GM12878 (cell line): Measurements from ENCODE around the gene ITFG1. TPM values are rescaled to one million over a fixed set of nuclear protein-coding genes. Genes with fewer than 3 reads are reported as not detected.
"Not testable (repeated sequence)": the region's sequence is repeated elsewhere in the genome, so short reads cannot be mapped to it uniquely, and the experiment has no call there.

Experiments used
- ATAC-seq: fragments of 200-7000 bp; cut with Tn5 transposase; 3 replicates; pipeline ENCODE4 v1.9.1; 2020; ENCODE audit warnings: mild to moderate bottlenecking, moderate library complexity
- BruUV-seq: library from RNA; stranded (reverse); fragments of 400-500 nt; replicated peaks from 2 replicates; lab custom pipeline; 2021; lab: Mats Ljungman, UMichigan
- CTCF ChIA-PET: fragments of 300-600 bp; sonication (Branson Sonifier 250); formaldehyde crosslinking; extraction: SDS; loops from one replicate; lab custom pipeline; 2021; ENCODE audit warnings: inconsistent platforms; lab: Yijun Ruan, JAX
- POLR2A ChIA-PET: fragments of 350-600 bp; formaldehyde crosslinking; extraction: SDS; loops from one replicate; lab custom pipeline; 2021; ENCODE audit warnings: inconsistent platforms; lab: Charles Lee
- RAD21 ChIA-PET: fragments of 300-600 bp; sonication (Branson Sonifier 250); formaldehyde crosslinking; loops from one replicate; lab custom pipeline; 2023; ENCODE audit warnings: antibody characterized with exemption; ENCODE audit not compliant: unreplicated experiment; lab: Charles Lee
- SMC1A ChIA-PET: fragments of 300-600 bp; sonication (Branson Sonifier 250); formaldehyde crosslinking; loops from one replicate; lab custom pipeline; 2023; ENCODE audit not compliant: unreplicated experiment, uncharacterized antibody; lab: Charles Lee
- DNase-seq: peaks from one replicate; pipeline ENCODE4 v3.0.0-alpha.2; 2011; ENCODE audit warnings: low read depth, low spot score
- FAIRE-seq: peaks from 3 replicates; lab custom pipeline; 2011; peaks lifted over from hg19 to GRCh38; lab: Jason Lieb, UNC
- H2AFZ ChIP-seq: 2 replicates; pipeline ENCODE4 v1.6.0; 2011; ENCODE audit warnings: low read depth, low read length, control low read depth; ENCODE audit not compliant: control insufficient read depth
- H3K27ac ChIP-seq: 2 replicates; pipeline ENCODE4 v1.5.1; 2011; ENCODE audit warnings: control low read depth; ENCODE audit not compliant: control insufficient read depth, insufficient read depth
- H3K27me3 ChIP-seq, 2 experiments: replicated peaks in 1 of 2; 2 replicates each; pipeline versions ENCODE4 v1.6.0 to v1.6.1; 2011; ENCODE audit warnings: low read length in 1 of 2; ENCODE audit not compliant: control insufficient read depth in 2 of 2, insufficient read depth in 2 of 2
- H3K36me3 ChIP-seq, 2 experiments: 2 replicates each; pipeline ENCODE4 v1.5.1; 2011; ENCODE audit warnings: low read length in 1 of 2; ENCODE audit not compliant: control insufficient read depth in 2 of 2, insufficient read depth in 2 of 2
- H3K4me1 ChIP-seq: 2 replicates; pipeline ENCODE4 v1.6.1; 2011; ENCODE audit warnings: mild to moderate bottlenecking, low read length, moderate library complexity, mixed read lengths; ENCODE audit not compliant: control insufficient read depth, insufficient read depth
- H3K4me2 ChIP-seq: 2 replicates; pipeline ENCODE4 v1.6.0; 2011; ENCODE audit warnings: control low read depth; ENCODE audit not compliant: control insufficient read depth, insufficient read depth
- H3K4me3 ChIP-seq: fragments of 200-600 bp; sonication (generic); 2 replicates; pipeline ENCODE4 v1.5.1; 2016
- H3K79me2 ChIP-seq: 2 replicates; pipeline ENCODE4 v1.6.0; 2011; ENCODE audit warnings: low read length; ENCODE audit not compliant: control insufficient read depth, insufficient read depth
- H3K9ac ChIP-seq: 2 replicates; pipeline ENCODE4 v1.8.0; 2011; ENCODE audit warnings: low read length, control low read depth, mixed read lengths; ENCODE audit not compliant: control insufficient read depth, insufficient read depth
- H3K9me3 ChIP-seq: replicated peaks from 3 replicates; pipeline ENCODE4 v1.5.1; 2011; ENCODE audit warnings: mild to moderate bottlenecking, low read length; ENCODE audit not compliant: control insufficient read depth, insufficient read depth
- H4K20me1 ChIP-seq: 2 replicates; pipeline ENCODE4 v1.6.0; 2011; ENCODE audit not compliant: control insufficient read depth, insufficient read depth
- CBX3 ChIP-seq: fragments of 200-600 bp; sonication (generic); IDR thresholded peaks from 2 replicates; pipeline ENCODE4 v1.6.1; 2016; ENCODE audit warnings: low read depth, borderline replicate concordance
- CHD1 ChIP-seq: IDR thresholded peaks from 2 replicates; pipeline ENCODE4 v1.6.1; 2012; ENCODE audit warnings: low read depth, low read length, improper control_type of control experiment
- CREM ChIP-seq: IDR thresholded peaks from 2 replicates; pipeline ENCODE4 v1.6.1; 2014; ENCODE audit warnings: antibody characterized with exemption, low read depth
- FOXM1 ChIP-seq: IDR thresholded peaks from 2 replicates; pipeline ENCODE4 v1.6.1; 2012; ENCODE audit warnings: low read depth, mild to moderate bottlenecking, inconsistent platforms, low read length, moderate library complexity
- MTA3 ChIP-seq: IDR thresholded peaks from 2 replicates; pipeline ENCODE4 v1.6.1; 2012; ENCODE audit warnings: low read length, inconsistent platforms, borderline replicate concordance
- MYB ChIP-seq: fragments of 150-350 bp; IDR thresholded peaks from 2 replicates; pipeline ENCODE4 v1.6.1; 2014; ENCODE audit warnings: mild to moderate bottlenecking, low read depth, low read length, borderline replicate concordance
- POLR2A ChIP-seq: IDR thresholded peaks from 2 replicates; pipeline ENCODE4 v1.6.1; 2011; ENCODE audit warnings: low read depth, mild to moderate bottlenecking, low read length
- RAD21 ChIP-seq: IDR thresholded peaks from 2 replicates; pipeline ENCODE4 v1.6.1; 2011; ENCODE audit warnings: mild to moderate bottlenecking, low read depth, low read length, moderate library complexity; ENCODE audit not compliant: insufficient read depth
- RFX5 ChIP-seq: IDR thresholded peaks from 2 replicates; pipeline ENCODE4 v1.6.1; 2011; ENCODE audit warnings: low read depth, low read length, improper control_type of control experiment
- SRF ChIP-seq, 2 experiments: IDR thresholded peaks; 2 replicates each; pipeline ENCODE4 v1.6.1; 2011; ENCODE audit warnings: low read depth in 2 of 2, low read length in 2 of 2, mild to moderate bottlenecking in 1 of 2, moderate library complexity in 1 of 2
- TCF7 ChIP-seq: IDR thresholded peaks from 2 replicates; pipeline ENCODE4 v1.6.1; 2014; ENCODE audit warnings: antibody characterized with exemption, borderline replicate concordance
- WRNIP1 ChIP-seq: IDR thresholded peaks from 2 replicates; pipeline ENCODE4 v1.6.1; 2011; ENCODE audit warnings: low read depth, low read length, improper control_type of control experiment, borderline replicate concordance
- WGBS: methylation state at CpG from one replicate; pipeline ENCODE4 v1.1.6; 2016; ENCODE audit warnings: low lambda C conversion rate; ENCODE audit not compliant: insufficient replicate concordance, insufficient coverage; ENCODE audit errors: missing lambda C conversion rate; 5-methylcytosine and 5-hydroxymethylcytosine counted together
- in situ Hi-C: fragments of 300-500 bp; cut with MboI; formaldehyde crosslinking; loops from 9 replicates; pipeline ENCODE4 v1.14.3; 2018; ENCODE audit warnings: mixed read lengths
- intact Hi-C: fragments of 100-400 bp; cut with micrococcal nuclease; formaldehyde crosslinking; loops from one replicate; pipeline ENCODE4 v1.14.2; 2022; ENCODE audit not compliant: unreplicated experiment
- polyA plus RNA-seq, 11 experiments: library from polyadenylated mRNA; depleted of rRNA in 4 of 11; unstranded in 6 of 11; stranded (reverse) in 5 of 11; fragments of >200 nt; fragmentation: Nextera tagmentation in 4 of 11; fragmentation: Illumina TruSeq in 1 of 11; extraction: Ambion mirVana in 4 of 11; extraction: Trizol in 1 of 11; gene quantifications; 1 replicate in 1 of 11; 2 replicates in 10 of 11; pipeline versions ENCODE4 v1.2.1 to v1.2.3, GENCODE V29; 2011 to 2016; ENCODE audit warnings: inconsistent platforms in 2 of 11, missing spikeins in 2 of 11, low read depth in 1 of 11
- total RNA-seq, 4 experiments: library from RNA; depleted of rRNA in 3 of 4; stranded (reverse); fragments of >200 nt in 3 of 4; fragmentation: Illumina TruSeq in 1 of 4; extraction: Trizol in 1 of 4; gene quantifications; 2 replicates each; pipeline versions ENCODE4 v1.2.1 to v1.2.3, GENCODE V29; 2013 to 2021
- TF ChIP-seq, protein P1 (sequence below): fragments of 450-650 bp; IDR thresholded peaks from 2 replicates; pipeline ENCODE4 v1.6.1; 2017; ENCODE audit warnings: borderline replicate concordance
- TF ChIP-seq, protein P2 (sequence below): IDR thresholded peaks from 2 replicates; pipeline ENCODE4 v1.6.1; 2012; ENCODE audit warnings: low read length, inconsistent platforms
- TF ChIP-seq, protein P3 (sequence below): IDR thresholded peaks from 2 replicates; pipeline ENCODE4 v1.6.1; 2011; ENCODE audit warnings: low read depth, low read length, improper control_type of control experiment, borderline replicate concordance

The ITFG1 gene
- total and polyA plus RNA-seq, 10 of the 15 experiments (the other 5 are each of a cell fraction or from before 2014, with no cell fraction given), result 9.3 to 56.3 (median 28.6) TPM

DNA sequence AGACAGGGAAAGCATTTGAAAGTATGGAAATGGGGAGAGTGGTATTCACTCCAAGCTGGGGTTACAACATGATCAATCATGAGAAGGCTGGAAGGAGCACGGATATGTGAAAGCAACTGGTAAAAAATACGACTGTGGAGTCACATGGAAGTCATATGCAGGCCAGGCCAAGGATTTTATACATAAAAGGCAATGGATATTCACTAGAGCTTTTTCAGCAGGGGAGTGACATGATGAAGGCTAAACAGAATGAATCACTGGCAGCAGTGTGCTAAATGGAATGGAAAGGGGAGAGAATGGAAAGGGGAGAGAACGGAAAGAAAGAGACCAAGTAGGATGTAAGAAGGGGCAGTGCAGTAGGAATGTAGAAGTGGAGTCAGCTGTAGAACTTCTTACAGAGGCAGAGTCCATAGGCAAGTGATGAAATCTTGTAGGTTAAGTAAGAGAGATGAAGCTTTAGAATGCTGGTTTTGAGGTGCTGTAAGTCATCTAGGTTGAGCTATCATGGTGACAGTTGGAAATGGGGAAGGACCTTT is 304.1 kb downstream of the ITFG1 start:
- RAD21 ChIA-PET, result no interaction called here
- Histone ChIP-seq H3K9ac (no peak overlapping the region), H3K4me3 (no peak overlapping the region), H4K20me1 (no peaks in the 10 kb centered on the region), H3K27ac (no peak overlapping the region), H3K9me3 (no peaks in the 10 kb centered on the region; the same call in 2 of the 3 replicates), H3K79me2 (no peaks in the 10 kb centered on the region), H3K36me3 (no peaks in the 10 kb centered on the region; a peak in 2 of 4 replicates), H3K4me2 (no peak overlapping the region), H3K4me1 (no peaks in the 10 kb centered on the region), H2AFZ (no peak overlapping the region), H3K27me3 (no peaks in the 10 kb centered on the region)
- CTCF ChIA-PET, result interaction anchor here (0.8 to 0.9 kb wide), 2 partner anchors 12 to 1012 kb away, joined by 3 to 4 read pairs; partner anchors contain the start of gene NETO2
- POLR2A ChIA-PET, result no interaction called here
- no peak for DNase-seq
- 87% methylated on average over 3 of the region's 3 CpGs for WGBS
- intact Hi-C loops (no loop called here), in situ Hi-C loops (no loop called here)
- no peak for FAIRE-seq
- SMC1A ChIA-PET, result interaction anchor here (2.9 kb wide), 1 partner anchor 11 kb away, joined by 9 read pairs; no protein-coding TSS in a partner anchor
- ATAC-seq, result no peak
- BruUV-seq, result no TSS peak
- TF ChIP-seq RFX5 (no peak), MYB (no peak), FOXM1 (no peak), WRNIP1 (no peak), MTA3 (no peak), CREM (no peak), SRF (IDR thresholded peaks at IDR 0.05; ENCODE audit: low read depth in 2 of 2, low read length in 2 of 2) (no peak), RAD21 (no peak), TCF7 (no peak), POLR2A (no peak), CBX3 (no peak), CHD1 (no peak)
- TF ChIP-seq, protein P1, sequence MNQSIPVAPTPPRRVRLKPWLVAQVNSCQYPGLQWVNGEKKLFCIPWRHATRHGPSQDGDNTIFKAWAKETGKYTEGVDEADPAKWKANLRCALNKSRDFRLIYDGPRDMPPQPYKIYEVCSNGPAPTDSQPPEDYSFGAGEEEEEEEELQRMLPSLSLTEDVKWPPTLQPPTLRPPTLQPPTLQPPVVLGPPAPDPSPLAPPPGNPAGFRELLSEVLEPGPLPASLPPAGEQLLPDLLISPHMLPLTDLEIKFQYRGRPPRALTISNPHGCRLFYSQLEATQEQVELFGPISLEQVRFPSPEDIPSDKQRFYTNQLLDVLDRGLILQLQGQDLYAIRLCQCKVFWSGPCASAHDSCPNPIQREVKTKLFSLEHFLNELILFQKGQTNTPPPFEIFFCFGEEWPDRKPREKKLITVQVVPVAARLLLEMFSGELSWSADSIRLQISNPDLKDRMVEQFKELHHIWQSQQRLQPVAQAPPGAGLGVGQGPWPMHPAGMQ, result no peak
- TF ChIP-seq, protein P2, sequence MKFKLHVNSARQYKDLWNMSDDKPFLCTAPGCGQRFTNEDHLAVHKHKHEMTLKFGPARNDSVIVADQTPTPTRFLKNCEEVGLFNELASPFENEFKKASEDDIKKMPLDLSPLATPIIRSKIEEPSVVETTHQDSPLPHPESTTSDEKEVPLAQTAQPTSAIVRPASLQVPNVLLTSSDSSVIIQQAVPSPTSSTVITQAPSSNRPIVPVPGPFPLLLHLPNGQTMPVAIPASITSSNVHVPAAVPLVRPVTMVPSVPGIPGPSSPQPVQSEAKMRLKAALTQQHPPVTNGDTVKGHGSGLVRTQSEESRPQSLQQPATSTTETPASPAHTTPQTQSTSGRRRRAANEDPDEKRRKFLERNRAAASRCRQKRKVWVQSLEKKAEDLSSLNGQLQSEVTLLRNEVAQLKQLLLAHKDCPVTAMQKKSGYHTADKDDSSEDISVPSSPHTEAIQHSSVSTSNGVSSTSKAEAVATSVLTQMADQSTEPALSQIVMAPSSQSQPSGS, result no peak
- TF ChIP-seq, protein P3, sequence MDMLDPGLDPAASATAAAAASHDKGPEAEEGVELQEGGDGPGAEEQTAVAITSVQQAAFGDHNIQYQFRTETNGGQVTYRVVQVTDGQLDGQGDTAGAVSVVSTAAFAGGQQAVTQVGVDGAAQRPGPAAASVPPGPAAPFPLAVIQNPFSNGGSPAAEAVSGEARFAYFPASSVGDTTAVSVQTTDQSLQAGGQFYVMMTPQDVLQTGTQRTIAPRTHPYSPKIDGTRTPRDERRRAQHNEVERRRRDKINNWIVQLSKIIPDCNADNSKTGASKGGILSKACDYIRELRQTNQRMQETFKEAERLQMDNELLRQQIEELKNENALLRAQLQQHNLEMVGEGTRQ, result no peak

DNA sequence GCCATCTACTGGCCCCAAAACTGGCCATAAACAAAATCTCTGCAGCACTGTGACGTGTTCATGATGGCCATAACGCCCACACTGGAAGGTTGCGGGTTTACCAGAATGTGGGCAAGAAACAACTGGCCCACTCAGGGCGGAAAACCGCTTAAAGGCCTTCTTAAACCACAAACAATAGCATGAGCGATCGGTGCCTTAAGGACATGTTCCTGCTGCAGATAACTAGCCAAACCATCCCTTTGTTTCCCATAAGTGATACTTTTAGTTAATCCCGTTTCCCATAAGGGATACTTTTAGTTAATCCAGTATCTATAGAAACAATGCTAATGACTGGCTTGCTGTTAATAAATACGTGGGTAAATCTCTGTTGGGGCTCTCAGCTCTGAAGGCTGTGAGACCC is 308.4 kb downstream of the ITFG1 start:
- RAD21 ChIA-PET, POLR2A ChIA-PET, H3K36me3 ChIP-seq, H3K9ac ChIP-seq, H3K9me3 ChIP-seq, H3K4me3 ChIP-seq, SMC1A ChIA-PET, H3K27ac ChIP-seq, BruUV-seq, H3K4me2 ChIP-seq, H3K27me3 ChIP-seq, H4K20me1 ChIP-seq, intact Hi-C loops, H3K79me2 ChIP-seq, H2AFZ ChIP-seq, DNase-seq, H3K4me1 ChIP-seq, FAIRE-seq, ATAC-seq, in situ Hi-C loops: not testable (repeated sequence)
- WGBS, result over 99% methylated on average over 9 of the region's 9 CpGs
- CTCF ChIA-PET, result interaction anchor here (1.6 kb wide), 1 partner anchor 115 kb away, joined by 6 read pairs; no protein-coding TSS in a partner anchor
